ENCODE results near the gene SEPTIN6.

Gene SEPTIN6

DNA sequence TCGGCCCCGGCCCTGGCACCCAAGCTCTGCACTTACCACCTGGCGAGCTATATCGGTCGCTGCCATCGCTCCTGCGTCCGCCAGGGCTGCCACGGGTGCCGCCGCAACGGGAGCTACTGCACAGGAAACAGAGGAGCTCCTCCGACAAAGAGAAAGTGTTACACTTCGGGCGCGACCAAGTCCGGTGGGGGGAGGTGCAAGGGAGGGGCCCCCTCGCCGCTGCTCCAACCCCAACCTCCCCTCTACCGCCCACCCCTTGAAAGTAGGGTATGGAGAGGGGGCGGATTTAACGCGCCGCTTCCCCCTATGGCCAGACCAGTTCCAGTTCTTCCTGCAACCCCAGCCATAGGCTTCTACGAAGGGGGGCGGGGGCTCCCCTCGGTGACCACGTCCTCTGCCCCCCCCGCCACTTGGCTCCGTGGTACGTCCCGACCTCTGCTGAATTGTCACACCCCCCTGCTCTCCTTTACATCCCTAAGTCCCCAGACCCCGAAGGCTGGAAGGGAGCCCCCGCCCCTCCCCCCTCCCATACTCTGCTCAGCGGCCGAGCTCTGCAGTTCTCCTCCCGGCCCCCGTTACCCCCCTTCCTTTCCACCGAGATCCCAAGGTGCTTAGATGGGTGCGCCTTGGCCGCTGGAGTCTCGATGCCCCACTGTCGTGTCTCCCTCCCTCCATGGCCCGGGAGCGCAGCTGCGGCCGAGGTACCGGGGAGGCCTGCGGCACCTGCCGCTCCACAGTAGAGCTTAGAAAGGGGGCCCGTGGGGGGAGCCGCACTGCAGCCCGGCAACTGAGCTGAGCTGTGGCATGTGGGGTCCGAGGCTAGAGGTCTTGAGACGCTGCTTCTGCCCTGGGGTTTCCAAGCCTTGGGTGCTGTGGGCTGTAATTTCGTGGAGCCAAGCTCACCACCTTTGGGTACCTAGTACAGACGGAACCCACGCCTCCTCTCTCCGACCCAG is at the start of gene SEPTIN6:
Gene SEPTIN6, minus strand, starts transcription at position 129 of the 956 bp plus-strand sequence. Its CDS starts 63 bp downstream, at position 66.
- DNase-seq (ENCODE audit: low spot score) = peak; percentile 51
- FAIRE-seq = no peak

DNA sequence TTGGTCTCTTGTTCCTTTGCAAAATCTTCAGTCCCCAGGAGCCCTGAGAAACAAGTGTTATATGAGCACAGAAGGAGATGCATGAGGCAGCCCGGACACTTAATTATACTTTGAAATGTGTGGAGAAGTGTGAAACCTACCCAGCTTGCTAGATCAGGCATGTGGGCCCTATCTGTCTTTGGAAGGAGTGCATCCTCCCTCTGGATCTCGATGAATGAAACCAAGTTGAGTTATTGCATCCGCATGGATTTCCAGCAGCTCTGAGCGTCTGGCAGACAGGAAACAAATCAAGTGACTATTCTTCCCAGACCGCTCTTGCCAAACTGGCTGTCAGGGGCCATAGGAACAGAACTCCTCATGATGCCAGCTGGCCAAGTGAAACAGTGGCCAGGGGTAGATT is 45.8 kb upstream of the SEPTIN6 start:
- FAIRE-seq = no peak
- DNase-seq (ENCODE audit: low spot score) = no peak

- FAIRE-seq (no peak), DNase-seq (ENCODE audit: low spot score) (no peak)
Measured at GRCh38 chrX:119736206-119736764, 43.3 kb upstream of the SEPTIN6 start.

GRCh38 chrX:119735467-119735866 is 42.5 kb upstream of the SEPTIN6 start:
- no peak for FAIRE-seq
- no peak for DNase-seq (ENCODE audit: low spot score)

DNA sequence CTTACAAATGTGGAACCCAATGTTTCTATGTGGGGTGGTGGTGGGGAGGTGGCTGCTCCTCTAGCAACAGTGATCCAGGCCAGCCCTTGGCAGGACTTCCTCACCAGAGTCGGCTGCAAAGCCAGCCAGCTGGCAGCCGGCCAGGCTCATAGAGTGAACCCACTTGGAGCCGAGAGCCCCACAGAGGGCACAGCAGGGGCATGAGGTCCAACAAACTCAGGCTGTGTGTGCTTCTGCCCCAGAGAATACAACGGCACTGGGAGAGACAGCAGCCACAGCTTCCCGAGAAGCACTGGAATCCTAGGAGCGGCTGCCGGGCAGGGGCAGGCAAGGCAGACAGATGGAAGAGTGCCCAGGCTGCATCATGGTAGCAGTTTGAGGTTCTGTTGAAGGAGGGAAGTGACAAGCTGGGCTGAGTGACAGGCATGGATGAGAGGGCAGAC is 42.0 kb upstream of the SEPTIN6 start:
- FAIRE-seq (no peak), DNase-seq (ENCODE audit: low spot score) (no peak)

DNA sequence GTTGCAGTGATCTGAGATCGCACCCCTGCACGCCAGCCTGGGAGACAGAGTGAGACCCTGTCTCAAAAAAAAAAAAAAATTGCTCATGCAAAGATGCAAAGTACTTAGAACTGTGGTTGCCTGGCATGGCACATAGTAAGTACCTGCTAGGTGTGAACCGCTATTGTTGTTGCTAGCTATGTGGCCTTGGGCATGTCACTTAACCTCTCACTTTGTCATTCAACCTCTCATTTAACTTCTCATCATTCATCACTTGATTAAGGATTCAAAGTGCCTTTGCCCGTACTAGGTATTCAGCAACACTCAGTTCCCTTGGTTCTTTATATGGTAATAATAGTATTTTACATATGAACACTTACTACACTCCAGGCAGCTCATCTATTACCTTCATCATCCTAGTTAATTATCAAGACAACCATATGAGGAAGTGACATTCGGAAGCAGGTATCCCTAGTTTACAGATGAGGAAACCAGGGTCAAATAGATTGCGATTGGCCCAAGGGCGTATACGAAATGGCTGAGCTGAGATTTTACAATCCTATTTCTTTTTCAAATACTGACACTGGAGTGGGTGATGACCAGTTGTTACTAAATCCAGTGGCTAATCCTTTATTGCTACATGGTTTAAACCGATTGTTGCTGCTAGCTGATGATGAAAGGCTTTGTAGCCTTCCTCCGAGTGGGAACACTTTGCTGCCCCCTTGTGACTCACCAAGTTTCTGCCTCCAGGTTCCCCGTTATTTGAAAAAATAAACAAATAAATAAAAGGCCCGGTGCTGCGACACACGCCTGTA is 36.6 kb upstream of the SEPTIN6 start:
- DNase-seq (ENCODE audit: low spot score) (no peak), FAIRE-seq (no peak)

DNA sequence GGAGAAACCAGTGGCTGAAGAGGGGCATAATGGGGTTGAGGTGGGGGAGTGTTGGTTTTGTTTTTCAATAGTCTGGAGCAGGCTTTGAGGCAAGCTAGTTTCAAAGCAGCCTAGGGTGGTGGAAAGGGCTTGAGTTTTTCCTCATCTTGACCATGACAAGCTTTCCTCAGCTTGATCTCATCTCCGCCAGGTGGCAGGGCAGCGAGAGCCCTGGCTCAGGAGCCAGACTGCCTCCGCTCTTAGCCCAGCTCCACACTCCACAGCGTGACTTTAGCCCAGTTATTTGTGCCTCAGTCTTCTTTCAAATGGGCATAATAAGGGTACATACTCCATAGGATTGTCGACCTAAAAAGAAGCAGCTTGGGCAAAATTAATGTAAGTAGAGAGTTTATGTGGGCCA is 35.5 kb upstream of the SEPTIN6 start:
- DNase-seq (ENCODE audit: low spot score) (no peak), FAIRE-seq (no peak)

DNA sequence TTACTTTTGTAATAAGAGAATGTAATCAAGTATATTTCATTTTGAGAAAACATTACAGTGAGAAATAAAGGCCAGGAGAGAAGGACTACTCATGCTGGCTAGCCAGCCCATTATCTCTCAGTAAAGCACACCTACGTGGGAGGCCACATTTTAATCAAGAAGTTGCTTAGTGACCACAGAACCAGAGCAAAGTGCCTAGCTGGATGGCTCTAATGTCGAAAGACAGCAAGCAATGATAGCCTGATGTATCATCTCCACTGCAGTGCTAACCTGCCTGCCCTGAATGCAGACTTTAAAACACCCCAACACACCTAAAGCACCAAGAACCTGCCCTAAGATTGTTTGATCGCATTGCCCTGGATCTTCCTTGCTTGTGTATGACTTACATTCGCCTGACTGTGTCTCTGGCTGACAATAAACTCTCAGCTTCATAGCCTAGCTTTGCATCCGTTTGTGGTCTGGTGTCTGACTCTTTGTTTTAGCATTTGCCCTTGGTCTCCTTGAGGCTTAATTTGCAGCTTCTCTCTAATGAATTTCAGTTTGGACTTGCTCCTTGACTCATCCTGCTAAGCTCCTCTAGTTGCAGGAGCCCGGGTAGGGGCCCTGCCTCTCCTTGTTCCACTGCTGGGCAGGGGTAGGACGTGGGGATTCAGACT is 34.1 kb upstream of the SEPTIN6 start:
- DNase-seq (ENCODE audit: low spot score) (no peak), FAIRE-seq (no peak)

DNA sequence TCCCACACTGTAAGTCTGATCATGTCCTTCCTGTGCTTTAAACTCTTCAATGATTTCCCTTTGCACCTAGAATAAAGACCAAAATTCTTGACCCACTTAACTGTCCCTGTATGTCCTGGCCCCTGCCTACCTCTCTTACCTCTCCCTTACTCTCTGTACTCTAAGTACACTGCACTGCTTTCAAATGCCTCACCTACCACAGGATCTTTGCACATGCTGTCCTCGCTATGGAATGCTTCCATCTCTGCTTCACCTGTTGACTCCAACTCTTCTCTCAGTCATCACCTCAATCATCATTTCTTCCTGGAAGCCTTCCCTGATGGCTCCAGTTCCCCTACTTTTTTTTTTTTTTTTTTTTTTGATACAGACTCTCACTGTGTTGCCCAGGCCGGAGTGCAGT is 29.0 kb upstream of the SEPTIN6 start:
- no peak for FAIRE-seq

DNA sequence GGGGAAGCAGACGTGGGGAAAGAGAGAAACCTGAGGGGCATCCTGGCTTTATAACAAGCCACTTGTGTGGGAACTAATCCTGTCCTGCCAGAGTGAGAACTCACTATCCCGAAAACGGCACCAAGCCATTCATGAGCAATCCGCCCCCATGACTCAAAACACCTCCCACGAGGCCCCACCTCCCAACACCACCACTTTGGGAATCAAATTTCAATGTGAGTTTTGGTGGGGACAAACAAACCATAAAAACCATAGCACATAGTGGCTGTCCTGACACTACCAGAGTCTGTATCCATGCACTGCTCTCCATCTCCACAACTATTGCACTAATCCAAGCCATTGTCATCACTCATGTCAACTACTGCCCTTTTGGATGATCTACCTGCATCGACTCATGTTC is 28.5 kb upstream of the SEPTIN6 start:
- DNase-seq (ENCODE audit: low spot score) = no peak
- FAIRE-seq = no peak

More for the DNA sequence above, 29.0 kb upstream of the SEPTIN6 start:
- no peak for DNase-seq (ENCODE audit: low spot score)

GRCh38 chrX:119709630-119710029 is 16.7 kb upstream of the SEPTIN6 start:
- no peak for DNase-seq (ENCODE audit: low spot score)

GRCh38 chrX:119708936-119709335 is 16.0 kb upstream of the SEPTIN6 start:
- FAIRE-seq (no peak), DNase-seq (ENCODE audit: low spot score) (no peak)

More at GRCh38 chrX:119709630-119710029, 16.7 kb upstream of the SEPTIN6 start:
- no peak for FAIRE-seq

GRCh38 chrX:119706616-119707015 is 13.6 kb upstream of the SEPTIN6 start:
- FAIRE-seq (no peak), DNase-seq (ENCODE audit: low spot score) (no peak)

DNA sequence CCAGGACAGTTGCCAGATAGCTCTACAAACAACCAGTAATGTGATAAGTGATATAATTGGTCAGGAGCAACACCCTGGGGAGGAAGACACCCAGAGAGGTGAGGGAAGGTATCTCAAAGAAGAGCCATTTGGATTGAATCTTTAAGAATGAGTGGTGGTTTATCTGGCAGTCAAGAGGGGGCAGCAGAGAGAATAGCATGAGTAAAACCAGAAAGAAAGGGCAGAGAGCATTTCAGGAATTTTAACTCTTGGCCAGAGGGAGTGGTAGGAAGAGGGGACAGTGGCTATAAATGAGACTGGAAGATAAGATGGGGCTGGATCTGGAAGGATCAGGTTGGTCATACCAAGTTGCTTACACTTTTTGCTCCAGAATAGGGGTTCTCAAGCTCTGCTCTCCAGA is 5.9 kb upstream of the SEPTIN6 start:
- peak; percentile 76 for FAIRE-seq
- peak; percentile 26 for DNase-seq (ENCODE audit: low spot score)

GRCh38 chrX:119696251-119696890 is 3.4 kb upstream of the SEPTIN6 start:
- FAIRE-seq = no peak
- no peak for DNase-seq (ENCODE audit: low spot score)

DNA sequence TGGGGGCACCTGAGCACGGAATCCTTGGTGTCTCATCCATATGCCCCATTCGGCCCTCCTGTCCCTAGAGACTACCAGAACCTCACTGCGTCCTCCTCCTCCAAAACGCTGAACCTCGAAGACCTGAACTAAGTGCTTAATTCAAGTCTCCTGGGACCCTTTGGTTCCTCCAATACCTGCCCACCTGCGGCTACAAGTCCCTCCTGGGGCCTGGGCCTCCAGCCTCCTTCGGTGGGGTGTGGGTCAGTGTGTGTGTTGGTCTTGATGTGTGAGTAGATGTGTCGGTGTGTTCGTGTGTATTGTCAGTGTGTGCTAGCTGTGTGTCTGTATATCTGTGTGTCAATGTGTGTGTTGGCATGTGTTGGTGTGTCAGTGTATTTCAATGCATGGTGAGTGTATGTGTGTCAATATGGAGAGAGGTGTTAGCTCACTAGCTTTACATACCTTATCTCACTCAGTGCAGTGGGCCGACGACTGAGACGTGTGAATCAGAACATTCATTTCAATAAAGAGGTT is 2.6 kb upstream of the SEPTIN6 start:
- no peak for FAIRE-seq

GRCh38 chrX:119694601-119695534 is 1.9 kb upstream of the SEPTIN6 start:
- DNase-seq (ENCODE audit: low spot score) (no peak), FAIRE-seq (no peak)

More for the DNA sequence above, 2.6 kb upstream of the SEPTIN6 start:
- no peak for DNase-seq (ENCODE audit: low spot score)

- FAIRE-seq = no peak
- no peak for DNase-seq (ENCODE audit: low spot score)
Measured at GRCh38 chrX:119693996-119694451, 1.1 kb upstream of the SEPTIN6 start.

Measured in RCC 7860 (cell line).